Vagina (tissue), 2 donors: ENCODE data around the gene POLG2. TPM values are rescaled to one million over a fixed set of nuclear protein-coding genes. Genes with fewer than 3 reads are reported as not detected.
"Not testable (repeated sequence)": the region's sequence is repeated elsewhere in the genome, so short reads cannot be mapped to it uniquely, and the experiment has no call there.

Experiments
- DNase-seq, 2 donors: peaks; one replicate each; pipeline ENCODE4 v3.0.0-alpha.2; 2017; ENCODE audit errors: extremely low spot score in 2 of 2
- H3K27ac ChIP-seq: fragments of 200-600 bp; sonication (generic); one replicate; pipeline ENCODE4 v1.5.1; 2019
- H3K27me3 ChIP-seq: fragments of 200-600 bp; sonication (generic); one replicate; pipeline ENCODE4 v1.5.1; 2019
- H3K36me3 ChIP-seq, 2 donors: fragments of 200-600 bp; sonication (generic); one replicate each; pipeline ENCODE4 v1.5.1; 2017 to 2019
- H3K4me1 ChIP-seq: fragments of 200-600 bp; sonication (generic); one replicate; pipeline ENCODE4 v1.5.1; 2019
- H3K4me3 ChIP-seq, 2 donors: fragments of 200-600 bp; sonication (generic); 1 replicate in 1 of 2; 2 replicates in 1 of 2; pipeline ENCODE4 v1.5.1; 2016 to 2019
- H3K9me3 ChIP-seq: fragments of 200-600 bp; sonication (generic); one replicate; pipeline ENCODE4 v1.5.1; 2019
- POLR2A ChIP-seq, 2 donors: fragments of 450-650 bp; IDR thresholded peaks; one replicate each; pipeline ENCODE4 v1.6.1; 2017; ENCODE audit warnings: antibody characterized with exemption in 2 of 2, mild to moderate bottlenecking in 2 of 2, moderate library complexity in 2 of 2
- POLR2AphosphoS5 ChIP-seq, 2 donors: sonication (generic); formaldehyde crosslinking; IDR thresholded peaks; one replicate each; pipeline ENCODE4 v1.9.0; 2017; ENCODE audit warnings: antibody characterized with exemption in 2 of 2, mild to moderate bottlenecking in 2 of 2, low read depth in 1 of 2; ENCODE audit not compliant: insufficient read depth in 1 of 2
- intact Hi-C: fragments of 100-400 bp; cut with DNase I; formaldehyde crosslinking; loops from one replicate; pipeline ENCODE4 v1.15.1; 2023
- total RNA-seq: library from RNA; depleted of rRNA; stranded (reverse); fragments of >200 nt; gene quantifications from one replicate; pipeline ENCODE4 v1.2.3, GENCODE V29; 2016
- TF ChIP-seq, protein P1 (sequence below), 3 experiments: fragments of 450-650 bp in 2 of 3; fragments of 200-600 bp in 1 of 3; sonication (generic) in 1 of 3; IDR thresholded peaks; one replicate each; pipeline ENCODE4 v1.5.1; 2017 to 2019; ENCODE audit warnings: antibody characterized with exemption in 3 of 3, mild to moderate bottlenecking in 2 of 3, moderate library complexity in 2 of 3

The POLG2 gene
- total RNA-seq, 1 donor from 2014 or later = 16.7 TPM

DNA sequence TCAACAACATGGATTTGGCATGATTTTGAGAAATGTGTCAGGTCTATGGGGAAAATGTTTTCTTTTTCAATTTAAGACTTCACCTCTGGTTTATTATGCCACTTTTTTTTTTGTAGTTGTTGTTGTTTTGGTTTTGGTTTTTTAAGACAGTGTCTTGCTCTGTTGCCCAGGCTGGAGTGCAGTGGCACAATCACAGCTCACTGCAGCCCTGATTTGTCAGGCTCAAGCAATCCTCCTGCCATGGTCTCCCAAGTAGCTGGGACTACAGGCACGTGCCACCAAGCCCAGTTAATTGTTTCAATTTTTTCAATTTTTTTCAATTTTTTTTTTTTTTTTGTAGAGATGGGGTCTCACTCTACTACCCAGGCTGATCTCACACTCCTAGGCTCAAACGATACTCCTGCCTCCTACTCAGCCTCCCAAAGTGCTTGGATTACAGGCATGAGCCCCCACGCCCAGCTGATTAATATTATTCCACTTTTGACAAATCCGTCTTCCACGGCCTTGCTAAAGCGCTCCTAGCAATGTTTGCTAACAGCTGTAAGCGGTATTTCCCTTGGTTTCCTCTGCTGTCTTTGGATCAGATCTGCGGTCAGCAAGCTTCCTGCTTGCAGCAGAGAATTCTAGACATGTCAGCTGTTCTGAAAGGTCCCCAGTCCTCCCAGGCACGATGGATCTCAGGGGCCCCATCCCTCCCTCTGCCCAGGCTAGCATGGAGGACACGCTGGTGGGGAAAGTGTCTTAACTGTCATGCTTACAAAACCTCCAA is 54.9 kb downstream of the POLG2 start:
- intact Hi-C loops = no loop called here
- Histone ChIP-seq H3K27me3 (no peaks in the 10 kb centered on the region), H3K9me3 (no peaks in the 10 kb centered on the region), H3K36me3 (no peaks in the 10 kb centered on the region), H3K27ac (no peak overlapping the region), H3K4me3 (no peak overlapping the region), H3K4me1 (no peaks in the 10 kb centered on the region)
- TF ChIP-seq, protein P1, sequence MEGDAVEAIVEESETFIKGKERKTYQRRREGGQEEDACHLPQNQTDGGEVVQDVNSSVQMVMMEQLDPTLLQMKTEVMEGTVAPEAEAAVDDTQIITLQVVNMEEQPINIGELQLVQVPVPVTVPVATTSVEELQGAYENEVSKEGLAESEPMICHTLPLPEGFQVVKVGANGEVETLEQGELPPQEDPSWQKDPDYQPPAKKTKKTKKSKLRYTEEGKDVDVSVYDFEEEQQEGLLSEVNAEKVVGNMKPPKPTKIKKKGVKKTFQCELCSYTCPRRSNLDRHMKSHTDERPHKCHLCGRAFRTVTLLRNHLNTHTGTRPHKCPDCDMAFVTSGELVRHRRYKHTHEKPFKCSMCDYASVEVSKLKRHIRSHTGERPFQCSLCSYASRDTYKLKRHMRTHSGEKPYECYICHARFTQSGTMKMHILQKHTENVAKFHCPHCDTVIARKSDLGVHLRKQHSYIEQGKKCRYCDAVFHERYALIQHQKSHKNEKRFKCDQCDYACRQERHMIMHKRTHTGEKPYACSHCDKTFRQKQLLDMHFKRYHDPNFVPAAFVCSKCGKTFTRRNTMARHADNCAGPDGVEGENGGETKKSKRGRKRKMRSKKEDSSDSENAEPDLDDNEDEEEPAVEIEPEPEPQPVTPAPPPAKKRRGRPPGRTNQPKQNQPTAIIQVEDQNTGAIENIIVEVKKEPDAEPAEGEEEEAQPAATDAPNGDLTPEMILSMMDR (IDR thresholded peaks at IDR 0.05) = no peak
- TF ChIP-seq POLR2A (IDR thresholded peaks at IDR 0.05) (no peak), POLR2AphosphoS5 (IDR thresholded peaks at IDR 0.05; ENCODE audit: insufficient read depth in 1 of 2, low read depth in 1 of 2) (no peak)
- no peak for DNase-seq

DNA sequence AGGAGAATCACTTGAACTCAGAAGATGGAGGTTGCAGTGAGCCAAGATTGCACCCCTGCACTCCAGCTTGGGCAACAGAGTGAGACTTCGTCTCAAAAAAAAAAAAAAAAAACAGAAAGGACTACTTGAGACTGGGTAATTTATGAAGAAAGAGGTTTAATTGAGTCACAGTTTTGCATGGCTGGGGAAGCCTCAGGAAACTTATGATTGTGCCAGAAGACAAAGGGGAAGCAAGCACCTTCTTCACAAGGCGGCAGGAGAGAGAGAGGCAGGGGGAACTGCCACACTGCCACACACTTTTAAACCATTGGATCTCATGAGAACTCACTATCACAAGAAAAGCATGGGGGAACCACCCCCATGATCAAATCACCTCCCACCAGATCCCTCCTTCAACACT is 56.9 kb downstream of the POLG2 start:
- Histone ChIP-seq H3K4me3 (no peak overlapping the region), H3K27ac (no peak overlapping the region), H3K36me3 (no peaks in the 10 kb centered on the region), H3K4me1 (no peaks in the 10 kb centered on the region), H3K27me3 (no peaks in the 10 kb centered on the region), H3K9me3 (no peaks in the 10 kb centered on the region)
- TF ChIP-seq POLR2A (IDR thresholded peaks at IDR 0.05) (no peak), POLR2AphosphoS5 (IDR thresholded peaks at IDR 0.05; ENCODE audit: insufficient read depth in 1 of 2, low read depth in 1 of 2) (no peak)
- TF ChIP-seq, protein P1 (IDR thresholded peaks at IDR 0.05) = no peak
- DNase-seq = no peak
- intact Hi-C loops = no loop called here

DNA sequence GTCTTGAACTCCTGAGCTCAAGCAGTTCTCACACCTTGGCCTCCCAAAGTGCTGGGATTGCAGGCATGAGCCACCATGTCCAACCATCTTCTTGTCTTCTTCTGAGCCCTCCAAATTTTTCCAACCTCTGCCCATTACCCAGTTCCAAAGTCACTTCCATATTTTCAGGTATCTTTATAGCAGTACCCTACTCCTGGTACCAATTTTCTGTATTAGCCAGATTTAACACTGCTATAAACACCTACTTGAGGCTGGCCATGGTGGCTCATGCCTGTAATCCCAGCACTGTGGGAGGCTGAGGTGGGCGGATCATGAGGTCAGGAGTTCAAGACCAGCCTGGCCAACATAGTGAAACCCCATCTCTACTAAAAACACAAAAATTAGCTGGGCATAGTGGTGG is 57.3 kb downstream of the POLG2 start:
- DNase-seq, H3K4me3 ChIP-seq, H3K4me1 ChIP-seq, H3K9me3 ChIP-seq, H3K27ac ChIP-seq, H3K27me3 ChIP-seq, intact Hi-C loops, H3K36me3 ChIP-seq: not testable (repeated sequence)

DNA sequence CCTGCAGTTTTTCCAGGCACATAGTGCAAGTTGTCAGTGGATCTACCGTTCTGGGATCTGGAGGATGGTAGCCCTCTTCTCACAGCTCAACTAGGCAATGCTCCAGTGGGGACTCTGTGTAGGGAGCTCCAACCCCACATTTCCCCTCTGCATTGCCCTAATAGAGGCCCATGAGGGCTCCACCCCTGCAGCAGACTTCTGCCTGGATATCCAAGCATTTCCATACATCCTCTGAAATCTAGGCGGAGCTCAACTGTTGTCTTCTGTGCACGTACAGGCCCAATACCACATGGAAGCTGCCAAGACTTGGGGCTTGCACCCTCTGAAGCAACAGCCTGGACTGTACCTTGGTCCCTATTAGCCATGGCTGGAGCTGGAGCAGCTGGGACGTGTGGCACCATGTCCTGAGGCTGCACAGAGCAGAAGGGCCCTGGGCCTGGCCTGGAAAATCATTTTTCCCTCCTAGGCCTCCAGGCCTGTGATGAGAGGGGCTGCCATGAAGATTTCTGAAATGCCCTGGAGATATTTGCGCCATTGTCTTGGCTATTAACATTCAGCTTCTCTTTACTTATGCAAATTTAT is 58.8 kb downstream of the POLG2 start:
- Histone ChIP-seq H3K27me3 (no peaks in the 10 kb centered on the region), H3K36me3 (no peaks in the 10 kb centered on the region), H3K27ac (no peak overlapping the region), H3K9me3 (no peaks in the 10 kb centered on the region), H3K4me1 (no peaks in the 10 kb centered on the region), H3K4me3 (no peak overlapping the region)
- TF ChIP-seq, protein P1 (IDR thresholded peaks at IDR 0.05) = no peak
- TF ChIP-seq POLR2A (IDR thresholded peaks at IDR 0.05) = no peak
- no peak for TF ChIP-seq POLR2AphosphoS5 (IDR thresholded peaks at IDR 0.05; ENCODE audit: insufficient read depth in 1 of 2, low read depth in 1 of 2)
- intact Hi-C loops = no loop called here
- no peak for DNase-seq

DNA sequence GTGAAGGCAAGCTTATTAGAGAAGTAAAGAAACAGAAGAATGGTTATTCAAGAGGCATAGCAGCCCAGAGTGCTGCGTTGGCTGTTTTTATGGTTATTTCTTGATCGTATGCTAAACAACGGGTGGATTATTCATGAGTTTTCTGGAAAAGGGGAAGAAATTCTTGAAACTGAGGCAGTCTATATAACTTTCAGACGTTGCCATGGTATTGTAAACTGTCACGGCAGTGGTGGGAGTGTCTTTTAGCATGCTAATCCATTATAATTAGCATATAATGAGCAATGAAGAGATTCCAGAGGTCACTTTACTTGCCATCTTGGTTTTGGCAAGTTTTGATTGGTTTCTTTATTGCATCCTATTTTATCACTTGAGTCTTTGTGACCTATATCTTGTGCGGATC is 65.3 kb downstream of the POLG2 start:
- Histone ChIP-seq H3K36me3 (no peaks in the 10 kb centered on the region), H3K4me1 (no peaks in the 10 kb centered on the region), H3K9me3 (no peaks in the 10 kb centered on the region), H3K27ac (no peak overlapping the region), H3K4me3 (no peak overlapping the region), H3K27me3 (no peaks in the 10 kb centered on the region)
- DNase-seq = no peak
- TF ChIP-seq POLR2A (IDR thresholded peaks at IDR 0.05) = no peak
- no peak for TF ChIP-seq POLR2AphosphoS5 (IDR thresholded peaks at IDR 0.05; ENCODE audit: insufficient read depth in 1 of 2, low read depth in 1 of 2)
- TF ChIP-seq, protein P1 (IDR thresholded peaks at IDR 0.05) = no peak
- intact Hi-C loops = no loop called here

DNA sequence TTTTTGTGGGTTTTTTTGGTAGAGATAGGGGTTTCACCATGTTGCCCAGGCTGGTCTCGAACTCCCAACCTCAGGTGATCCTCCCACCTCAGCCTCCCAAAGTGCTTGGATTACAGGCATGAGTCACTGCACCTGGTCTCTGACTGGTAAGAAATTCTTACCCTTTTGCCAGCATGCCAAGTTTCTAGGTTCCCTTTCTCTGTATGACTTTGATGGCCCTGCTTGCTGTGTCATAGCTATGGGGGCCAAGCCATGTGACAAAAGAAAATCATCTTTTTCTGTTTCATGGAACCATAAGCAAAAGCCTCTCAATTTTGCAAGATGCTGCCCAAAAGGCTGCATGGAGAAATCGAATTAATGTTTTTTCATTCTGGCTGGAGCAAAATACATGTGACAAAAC is 66.8 kb downstream of the POLG2 start:
- H3K9me3 ChIP-seq, H3K27me3 ChIP-seq, H3K36me3 ChIP-seq, H3K4me3 ChIP-seq, intact Hi-C loops, H3K4me1 ChIP-seq, DNase-seq, H3K27ac ChIP-seq: not testable (repeated sequence)
